ENCODE results near the gene GAMT. TPM values are rescaled to one million over a fixed set of nuclear protein-coding genes. Genes with fewer than 3 reads are reported as not detected.

Gene GAMT
- total and polyA plus RNA-seq, 2 experiments from 2014 or later, result 21.5 to 36.9 TPM

GRCh38 chr19:1427221-1427920, 26.0 kb upstream of the GAMT start (continued):
- TF ChIP-seq JUNB (IDR thresholded peaks at IDR 0.05; ENCODE audit: unreplicated experiment) (no peak), EZH2 (IDR thresholded peaks at IDR 0.05; ENCODE audit: low read depth, unreplicated experiment) (no peak)

DNA sequence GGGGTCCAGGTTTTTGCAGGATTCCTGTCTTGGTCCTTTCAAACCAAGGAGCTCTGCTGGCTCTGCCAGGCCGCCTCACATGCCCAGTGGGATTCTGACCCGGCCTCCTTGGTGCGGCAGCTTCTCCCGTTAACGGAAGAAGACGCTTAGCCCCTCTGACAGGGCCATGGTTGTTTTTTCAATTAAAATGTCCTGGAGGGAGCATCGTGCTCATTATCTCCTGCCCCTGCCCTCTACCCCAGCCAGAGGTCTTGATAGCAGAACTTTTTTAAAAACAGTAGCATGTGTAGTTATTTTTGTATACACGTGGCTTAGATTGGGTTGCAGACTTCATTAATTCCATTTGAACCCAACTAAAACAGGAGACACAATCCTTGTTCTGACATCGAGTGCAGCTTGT, 25.4 kb upstream of the GAMT start:
- peaks cover 74% of the 10 kb centered on the region for H3K36me3 Mint-ChIP-seq (ENCODE audit: low read depth)
- Histone ChIP-seq H3K27me3 (ENCODE audit: insufficient read depth) (no peaks in the 10 kb centered on the region), H3K79me2 (replicated peaks; ENCODE audit: insufficient read depth) (peaks cover 62% of the 10 kb centered on the region), H3K36me3 (ENCODE audit: insufficient read depth) (peaks cover 53% of the 10 kb centered on the region), H3K4me1 (ENCODE audit: insufficient read depth) (no peaks in the 10 kb centered on the region; the same call in 1 of the 2 replicates), H3F3A (replicated peaks; ENCODE audit: low read depth) (peaks cover 48% of the 10 kb centered on the region), H2AFZ (no peak overlapping the region), H3K4me3 (no peak overlapping the region), H3K27ac (ENCODE audit: low read depth) (peak overlapping the region; percentile 59; the same call in 1 of the 2 replicates), H3K9me2 (ENCODE audit: insufficient read depth) (no peaks in the 10 kb centered on the region), H4K20me1 (replicated peaks; ENCODE audit: insufficient read depth) (peaks cover 37% of the 10 kb centered on the region), H3K4me2 (no peak overlapping the region)
- H3K4me1 Mint-ChIP-seq, result peaks cover 19% of the 10 kb centered on the region
- no peaks in the 10 kb centered on the region for H3K9me3 Mint-ChIP-seq
- DNase-seq (ENCODE audit: low spot score) (no peak), ATAC-seq (no peak)
- no peak overlapping the region for H3K4me3 Mint-ChIP-seq
- H3K27ac Mint-ChIP-seq, result no peak overlapping the region
- peaks cover 5% of the 10 kb centered on the region for H3K27me3 Mint-ChIP-seq (ENCODE audit: insufficient read depth, low read depth, poor library complexity)
- TF ChIP-seq NANOG (IDR thresholded peaks at IDR 0.05; ENCODE audit: borderline replicate concordance) (no peak), POLR2AphosphoS5 (IDR thresholded peaks at IDR 0.05; ENCODE audit: low read depth) (no peak), ZNF331 (CRISPR knock-in tag; IDR thresholded peaks at IDR 0.05; ENCODE audit: low read depth) (no peak), ZNF114 (CRISPR knock-in tag; IDR thresholded peaks at IDR 0.05) (no peak), EZH2 (IDR thresholded peaks at IDR 0.05; ENCODE audit: low read depth, unreplicated experiment) (no peak), JUNB (IDR thresholded peaks at IDR 0.05; ENCODE audit: unreplicated experiment) (no peak), CREB1 (CRISPR knock-in tag; IDR thresholded peaks at IDR 0.05; ENCODE audit: low read depth) (no peak), STAT1 (IDR thresholded peaks at IDR 0.05; ENCODE audit: unreplicated experiment) (no peak), EZH2phosphoT487 (IDR thresholded peaks at IDR 0.05; ENCODE audit: unreplicated experiment) (no peak)
- TF ChIP-seq, protein P1, sequence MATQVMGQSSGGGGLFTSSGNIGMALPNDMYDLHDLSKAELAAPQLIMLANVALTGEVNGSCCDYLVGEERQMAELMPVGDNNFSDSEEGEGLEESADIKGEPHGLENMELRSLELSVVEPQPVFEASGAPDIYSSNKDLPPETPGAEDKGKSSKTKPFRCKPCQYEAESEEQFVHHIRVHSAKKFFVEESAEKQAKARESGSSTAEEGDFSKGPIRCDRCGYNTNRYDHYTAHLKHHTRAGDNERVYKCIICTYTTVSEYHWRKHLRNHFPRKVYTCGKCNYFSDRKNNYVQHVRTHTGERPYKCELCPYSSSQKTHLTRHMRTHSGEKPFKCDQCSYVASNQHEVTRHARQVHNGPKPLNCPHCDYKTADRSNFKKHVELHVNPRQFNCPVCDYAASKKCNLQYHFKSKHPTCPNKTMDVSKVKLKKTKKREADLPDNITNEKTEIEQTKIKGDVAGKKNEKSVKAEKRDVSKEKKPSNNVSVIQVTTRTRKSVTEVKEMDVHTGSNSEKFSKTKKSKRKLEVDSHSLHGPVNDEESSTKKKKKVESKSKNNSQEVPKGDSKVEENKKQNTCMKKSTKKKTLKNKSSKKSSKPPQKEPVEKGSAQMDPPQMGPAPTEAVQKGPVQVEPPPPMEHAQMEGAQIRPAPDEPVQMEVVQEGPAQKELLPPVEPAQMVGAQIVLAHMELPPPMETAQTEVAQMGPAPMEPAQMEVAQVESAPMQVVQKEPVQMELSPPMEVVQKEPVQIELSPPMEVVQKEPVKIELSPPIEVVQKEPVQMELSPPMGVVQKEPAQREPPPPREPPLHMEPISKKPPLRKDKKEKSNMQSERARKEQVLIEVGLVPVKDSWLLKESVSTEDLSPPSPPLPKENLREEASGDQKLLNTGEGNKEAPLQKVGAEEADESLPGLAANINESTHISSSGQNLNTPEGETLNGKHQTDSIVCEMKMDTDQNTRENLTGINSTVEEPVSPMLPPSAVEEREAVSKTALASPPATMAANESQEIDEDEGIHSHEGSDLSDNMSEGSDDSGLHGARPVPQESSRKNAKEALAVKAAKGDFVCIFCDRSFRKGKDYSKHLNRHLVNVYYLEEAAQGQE (IDR thresholded peaks at IDR 0.05; ENCODE audit: unreplicated experiment), result no peak
- TF ChIP-seq, protein P2, sequence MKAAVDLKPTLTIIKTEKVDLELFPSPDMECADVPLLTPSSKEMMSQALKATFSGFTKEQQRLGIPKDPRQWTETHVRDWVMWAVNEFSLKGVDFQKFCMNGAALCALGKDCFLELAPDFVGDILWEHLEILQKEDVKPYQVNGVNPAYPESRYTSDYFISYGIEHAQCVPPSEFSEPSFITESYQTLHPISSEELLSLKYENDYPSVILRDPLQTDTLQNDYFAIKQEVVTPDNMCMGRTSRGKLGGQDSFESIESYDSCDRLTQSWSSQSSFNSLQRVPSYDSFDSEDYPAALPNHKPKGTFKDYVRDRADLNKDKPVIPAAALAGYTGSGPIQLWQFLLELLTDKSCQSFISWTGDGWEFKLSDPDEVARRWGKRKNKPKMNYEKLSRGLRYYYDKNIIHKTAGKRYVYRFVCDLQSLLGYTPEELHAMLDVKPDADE (IDR thresholded peaks at IDR 0.05), result no peak
- TF ChIP-seq, protein P3, sequence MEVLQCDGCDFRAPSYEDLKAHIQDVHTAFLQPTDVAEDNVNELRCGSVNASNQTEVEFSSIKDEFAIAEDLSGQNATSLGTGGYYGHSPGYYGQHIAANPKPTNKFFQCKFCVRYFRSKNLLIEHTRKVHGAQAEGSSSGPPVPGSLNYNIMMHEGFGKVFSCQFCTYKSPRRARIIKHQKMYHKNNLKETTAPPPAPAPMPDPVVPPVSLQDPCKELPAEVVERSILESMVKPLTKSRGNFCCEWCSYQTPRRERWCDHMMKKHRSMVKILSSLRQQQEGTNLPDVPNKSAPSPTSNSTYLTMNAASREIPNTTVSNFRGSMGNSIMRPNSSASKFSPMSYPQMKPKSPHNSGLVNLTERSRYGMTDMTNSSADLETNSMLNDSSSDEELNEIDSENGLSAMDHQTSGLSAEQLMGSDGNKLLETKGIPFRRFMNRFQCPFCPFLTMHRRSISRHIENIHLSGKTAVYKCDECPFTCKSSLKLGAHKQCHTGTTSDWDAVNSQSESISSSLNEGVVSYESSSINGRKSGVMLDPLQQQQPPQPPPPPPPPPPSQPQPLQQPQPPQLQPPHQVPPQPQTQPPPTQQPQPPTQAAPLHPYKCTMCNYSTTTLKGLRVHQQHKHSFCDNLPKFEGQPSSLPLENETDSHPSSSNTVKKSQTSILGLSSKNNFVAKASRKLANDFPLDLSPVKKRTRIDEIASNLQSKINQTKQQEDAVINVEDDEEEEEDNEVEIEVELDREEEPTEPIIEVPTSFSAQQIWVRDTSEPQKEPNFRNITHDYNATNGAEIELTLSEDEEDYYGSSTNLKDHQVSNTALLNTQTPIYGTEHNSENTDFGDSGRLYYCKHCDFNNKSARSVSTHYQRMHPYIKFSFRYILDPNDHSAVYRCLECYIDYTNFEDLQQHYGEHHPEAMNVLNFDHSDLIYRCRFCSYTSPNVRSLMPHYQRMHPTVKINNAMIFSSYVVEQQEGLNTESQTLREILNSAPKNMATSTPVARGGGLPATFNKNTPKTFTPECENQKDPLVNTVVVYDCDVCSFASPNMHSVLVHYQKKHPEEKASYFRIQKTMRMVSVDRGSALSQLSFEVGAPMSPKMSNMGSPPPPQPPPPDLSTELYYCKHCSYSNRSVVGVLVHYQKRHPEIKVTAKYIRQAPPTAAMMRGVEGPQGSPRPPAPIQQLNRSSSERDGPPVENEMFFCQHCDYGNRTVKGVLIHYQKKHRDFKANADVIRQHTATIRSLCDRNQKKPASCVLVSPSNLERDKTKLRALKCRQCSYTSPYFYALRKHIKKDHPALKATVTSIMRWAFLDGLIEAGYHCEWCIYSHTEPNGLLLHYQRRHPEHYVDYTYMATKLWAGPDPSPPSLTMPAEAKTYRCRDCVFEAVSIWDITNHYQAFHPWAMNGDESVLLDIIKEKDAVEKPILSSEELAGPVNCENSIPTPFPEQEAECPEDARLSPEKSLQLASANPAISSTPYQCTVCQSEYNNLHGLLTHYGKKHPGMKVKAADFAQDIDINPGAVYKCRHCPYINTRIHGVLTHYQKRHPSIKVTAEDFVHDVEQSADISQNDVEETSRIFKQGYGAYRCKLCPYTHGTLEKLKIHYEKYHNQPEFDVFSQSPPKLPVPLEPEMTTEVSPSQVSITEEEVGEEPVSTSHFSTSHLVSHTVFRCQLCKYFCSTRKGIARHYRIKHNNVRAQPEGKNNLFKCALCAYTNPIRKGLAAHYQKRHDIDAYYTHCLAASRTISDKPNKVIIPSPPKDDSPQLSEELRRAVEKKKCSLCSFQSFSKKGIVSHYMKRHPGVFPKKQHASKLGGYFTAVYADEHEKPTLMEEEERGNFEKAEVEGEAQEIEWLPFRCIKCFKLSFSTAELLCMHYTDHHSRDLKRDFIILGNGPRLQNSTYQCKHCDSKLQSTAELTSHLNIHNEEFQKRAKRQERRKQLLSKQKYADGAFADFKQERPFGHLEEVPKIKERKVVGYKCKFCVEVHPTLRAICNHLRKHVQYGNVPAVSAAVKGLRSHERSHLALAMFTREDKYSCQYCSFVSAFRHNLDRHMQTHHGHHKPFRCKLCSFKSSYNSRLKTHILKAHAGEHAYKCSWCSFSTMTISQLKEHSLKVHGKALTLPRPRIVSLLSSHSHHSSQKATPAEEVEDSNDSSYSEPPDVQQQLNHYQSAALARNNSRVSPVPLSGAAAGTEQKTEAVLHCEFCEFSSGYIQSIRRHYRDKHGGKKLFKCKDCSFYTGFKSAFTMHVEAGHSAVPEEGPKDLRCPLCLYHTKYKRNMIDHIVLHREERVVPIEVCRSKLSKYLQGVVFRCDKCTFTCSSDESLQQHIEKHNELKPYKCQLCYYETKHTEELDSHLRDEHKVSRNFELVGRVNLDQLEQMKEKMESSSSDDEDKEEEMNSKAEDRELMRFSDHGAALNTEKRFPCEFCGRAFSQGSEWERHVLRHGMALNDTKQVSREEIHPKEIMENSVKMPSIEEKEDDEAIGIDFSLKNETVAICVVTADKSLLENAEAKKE (CRISPR knock-in tag; IDR thresholded peaks at IDR 0.05), result no peak

All from GM23338 (cell line).